Measurements from ENCODE around the gene LSP1.
"Not testable (repeated sequence)": the region's sequence is repeated elsewhere in the genome, so short reads cannot be mapped to it uniquely, and the experiment has no call there.

LSP1 gene

DNA sequence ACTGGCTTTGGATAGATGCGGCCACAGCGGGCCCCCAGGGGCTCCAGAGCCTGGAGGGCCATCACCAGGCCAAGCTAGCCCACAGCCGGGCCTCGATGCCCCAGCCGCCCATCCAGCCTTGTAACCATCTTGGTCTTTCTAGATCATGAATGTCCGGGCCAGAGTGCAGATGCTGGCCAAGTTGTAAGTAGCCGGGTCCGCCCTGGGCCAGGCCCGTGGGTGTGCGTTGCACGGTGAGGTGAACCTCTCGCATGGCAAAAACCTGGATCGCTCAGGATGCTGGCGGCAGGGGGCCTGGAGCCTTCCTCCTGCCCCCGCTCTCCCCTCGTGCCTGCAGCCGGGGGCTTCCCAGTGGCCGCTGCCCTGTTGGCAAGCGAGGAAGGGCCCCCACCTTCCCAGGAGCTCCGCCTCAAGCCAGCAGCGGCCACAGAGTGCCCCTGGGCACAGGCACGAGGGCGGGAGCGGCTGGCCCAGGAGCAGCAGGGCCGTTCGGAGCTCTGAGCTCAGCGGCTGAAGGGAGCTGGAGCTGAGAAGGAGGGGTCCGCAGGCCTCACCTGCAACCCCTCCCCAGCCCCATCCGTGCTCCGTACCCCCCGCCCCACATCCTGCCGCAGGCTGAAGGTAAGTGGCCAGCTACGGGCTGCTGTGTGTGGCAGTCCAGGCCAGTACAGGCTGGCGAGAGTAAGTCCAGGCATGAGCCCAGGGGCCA is 83.3 kb downstream of the LSP1 start:
- Mint-ChIP-seq H3K9me3 (no peaks in the 10 kb centered on the region), H3K27me3 (no peaks in the 10 kb centered on the region), H3K36me3 (ENCODE audit: low read depth) (no peaks in the 10 kb centered on the region)

DNA sequence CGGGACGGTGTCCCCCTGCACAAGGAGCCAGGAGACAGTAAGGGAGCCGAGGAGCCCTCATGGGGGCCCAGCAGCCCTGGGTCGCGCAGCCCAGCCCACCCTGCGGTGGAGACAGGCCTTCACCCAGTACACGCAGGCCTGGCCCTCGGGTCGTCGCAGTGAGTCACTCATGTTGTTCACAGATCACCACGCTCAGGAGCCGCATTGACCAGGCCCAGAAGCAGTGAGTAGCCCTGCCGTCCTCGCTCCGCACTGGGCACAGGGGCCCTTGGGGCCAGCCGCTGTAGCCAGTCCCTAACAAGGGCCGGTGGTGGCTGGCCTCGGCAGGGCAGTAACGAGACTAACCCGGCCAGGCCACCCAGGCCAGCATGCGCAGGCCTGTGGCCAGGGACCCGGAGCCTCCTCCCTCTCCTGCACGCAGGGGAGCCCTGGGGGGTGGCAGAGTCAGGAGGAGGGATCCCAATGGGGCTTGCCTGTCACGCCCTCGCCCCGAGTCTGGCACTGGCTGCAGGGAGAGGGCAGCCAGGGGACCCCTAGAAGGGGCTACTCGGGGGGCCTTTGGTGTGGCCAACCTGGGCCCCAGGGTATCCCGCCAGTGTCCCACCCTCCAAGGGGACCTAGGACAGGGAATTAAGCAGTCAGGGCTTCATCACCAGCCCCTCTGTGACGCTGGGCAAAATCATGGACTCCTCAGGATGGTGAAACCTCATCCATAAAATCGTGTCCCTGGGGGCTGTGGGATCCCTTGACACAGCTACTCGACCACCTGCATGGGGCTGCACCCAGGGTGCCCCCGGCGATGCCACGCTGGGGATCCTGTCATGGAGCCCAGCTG is 84.1 kb downstream of the LSP1 start:
- no peaks in the 10 kb centered on the region for H3K9me3 Mint-ChIP-seq
- no peaks in the 10 kb centered on the region for H3K36me3 Mint-ChIP-seq (ENCODE audit: low read depth)
- no peaks in the 10 kb centered on the region for H3K27me3 Mint-ChIP-seq
- no peak overlapping the region for H3K4me3 Mint-ChIP-seq
- peaks cover 8% of the 10 kb centered on the region for H3K4me1 Mint-ChIP-seq (ENCODE audit: low read depth)
- DNase-seq, result no peak
- H3K27ac Mint-ChIP-seq, result no peak overlapping the region

More for the DNA sequence above, 83.3 kb downstream of the LSP1 start:
- H3K27ac Mint-ChIP-seq, result no peak overlapping the region
- peaks cover 8% of the 10 kb centered on the region for H3K4me1 Mint-ChIP-seq (ENCODE audit: low read depth)
- no peak for DNase-seq
- no peak overlapping the region for H3K4me3 Mint-ChIP-seq

DNA sequence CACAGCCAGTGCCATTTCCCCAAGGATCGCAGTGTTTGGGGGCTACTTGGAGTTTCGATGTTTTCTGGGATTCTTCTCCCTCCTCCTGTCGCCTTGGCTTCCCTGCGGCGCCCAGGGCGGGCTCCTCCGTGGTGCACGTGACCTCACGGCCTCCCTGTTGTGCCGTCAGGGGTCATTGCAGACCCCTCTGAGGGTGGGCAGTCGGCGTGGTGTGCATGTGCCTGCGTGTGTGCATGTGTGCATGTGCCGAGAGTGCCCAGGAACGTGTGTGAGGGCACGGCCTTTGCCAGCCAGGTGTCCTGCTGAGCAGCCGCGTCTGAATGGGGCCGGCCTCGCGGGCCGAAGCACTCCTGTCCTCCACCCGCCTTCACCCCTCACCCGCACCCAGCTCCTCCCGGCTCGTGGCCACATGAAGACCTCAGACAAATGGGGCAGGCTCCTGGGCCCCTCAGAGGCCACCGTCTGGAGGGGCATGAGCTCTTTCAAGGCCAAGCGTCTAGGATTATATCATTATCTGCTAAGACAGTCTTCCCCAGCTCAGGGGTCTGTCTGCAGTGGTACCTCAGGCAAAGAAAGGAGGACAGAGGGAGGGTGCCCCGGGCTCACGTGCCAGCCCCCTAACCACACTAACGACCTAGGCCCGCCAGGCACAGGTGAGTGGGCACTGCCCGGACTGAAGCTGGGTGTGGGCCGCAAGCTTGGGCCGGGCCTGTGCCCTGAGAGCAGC is 84.9 kb downstream of the LSP1 start:
- H3K36me3 Mint-ChIP-seq (ENCODE audit: low read depth), result no peaks in the 10 kb centered on the region

DNA sequence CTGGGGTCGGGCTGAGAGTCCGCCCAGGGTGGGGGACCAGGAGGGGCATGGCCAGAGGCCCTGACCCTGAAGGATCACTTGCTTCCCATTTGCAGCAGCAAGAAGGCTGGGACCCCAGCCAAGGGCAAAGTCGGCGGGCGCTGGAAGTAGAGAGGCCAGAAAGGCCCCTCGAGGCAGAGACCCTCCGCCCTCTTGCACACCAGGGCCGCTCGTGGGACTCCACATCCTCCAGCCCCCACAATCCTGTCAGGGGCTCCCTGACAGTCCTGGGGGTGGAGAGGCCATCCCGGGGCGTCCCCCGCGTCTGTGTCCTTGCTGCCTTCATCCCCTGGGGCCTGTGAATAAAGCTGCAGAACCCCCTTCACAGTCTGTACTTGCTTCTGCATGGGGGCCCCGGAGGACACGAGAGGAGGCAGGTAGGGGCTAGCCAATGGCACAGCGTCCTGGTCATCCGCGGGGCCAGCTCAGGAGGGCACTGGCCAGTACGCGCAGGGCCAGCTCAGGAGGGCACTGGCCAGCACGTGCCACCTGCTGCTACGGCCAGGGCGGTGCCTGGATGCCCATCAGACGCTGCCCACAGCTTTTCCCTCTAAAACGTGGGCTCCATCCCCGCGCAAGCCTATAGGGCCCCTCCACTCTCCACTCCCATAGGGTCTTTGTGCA is 85.6 kb downstream of the LSP1 start:
- H3K27me3 Mint-ChIP-seq, result no peaks in the 10 kb centered on the region
- H3K36me3 Mint-ChIP-seq (ENCODE audit: low read depth), result no peaks in the 10 kb centered on the region
- H3K9me3 Mint-ChIP-seq, result no peaks in the 10 kb centered on the region
- peaks cover 8% of the 10 kb centered on the region for H3K4me1 Mint-ChIP-seq (ENCODE audit: low read depth)
- no peak overlapping the region for H3K27ac Mint-ChIP-seq
- no peak overlapping the region for H3K4me3 Mint-ChIP-seq
- no peak for DNase-seq

More for the DNA sequence above, 84.9 kb downstream of the LSP1 start:
- no peak for DNase-seq
- H3K27me3 Mint-ChIP-seq, result no peaks in the 10 kb centered on the region
- H3K4me1 Mint-ChIP-seq (ENCODE audit: low read depth), result peaks cover 8% of the 10 kb centered on the region
- no peak overlapping the region for H3K27ac Mint-ChIP-seq
- no peaks in the 10 kb centered on the region for H3K9me3 Mint-ChIP-seq
- H3K4me3 Mint-ChIP-seq, result no peak overlapping the region

DNA sequence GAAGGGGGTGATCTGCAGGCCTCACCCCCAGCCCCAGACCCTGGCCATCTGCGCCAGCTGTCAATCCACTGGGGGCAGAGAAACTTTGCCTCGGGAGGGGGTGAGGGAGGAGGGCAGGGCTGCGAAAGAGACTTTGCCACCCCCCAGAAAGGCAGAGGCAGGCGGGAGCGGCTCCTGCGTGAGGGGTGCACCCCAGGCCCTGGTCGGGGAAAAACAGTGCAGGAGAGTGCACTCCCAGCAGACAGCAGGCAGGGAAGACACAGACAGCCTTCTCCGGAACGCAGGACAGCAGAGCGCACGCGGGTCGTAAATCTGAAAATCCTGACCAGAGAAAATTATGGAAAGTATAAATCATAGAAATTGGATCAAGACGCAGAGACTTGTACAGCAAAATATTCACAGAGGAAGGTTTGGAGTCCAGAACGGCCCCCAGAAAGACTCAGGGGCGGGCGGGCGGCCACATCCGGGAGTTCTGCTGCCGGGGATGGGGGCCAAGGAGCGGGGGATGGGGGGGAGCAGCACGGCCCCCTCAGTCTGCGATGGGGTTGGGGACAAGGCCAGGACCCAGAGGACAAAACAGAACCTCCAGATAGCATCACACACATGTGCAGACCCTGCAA is 86.2 kb downstream of the LSP1 start:
- Mint-ChIP-seq H3K27me3 (no peaks in the 10 kb centered on the region), H3K4me1 (ENCODE audit: low read depth) (peaks cover 8% of the 10 kb centered on the region), H3K4me3 (no peak overlapping the region), H3K27ac (no peak overlapping the region), H3K9me3 (no peaks in the 10 kb centered on the region), H3K36me3 (ENCODE audit: low read depth) (no peaks in the 10 kb centered on the region)
- DNase-seq, result no peak

DNA sequence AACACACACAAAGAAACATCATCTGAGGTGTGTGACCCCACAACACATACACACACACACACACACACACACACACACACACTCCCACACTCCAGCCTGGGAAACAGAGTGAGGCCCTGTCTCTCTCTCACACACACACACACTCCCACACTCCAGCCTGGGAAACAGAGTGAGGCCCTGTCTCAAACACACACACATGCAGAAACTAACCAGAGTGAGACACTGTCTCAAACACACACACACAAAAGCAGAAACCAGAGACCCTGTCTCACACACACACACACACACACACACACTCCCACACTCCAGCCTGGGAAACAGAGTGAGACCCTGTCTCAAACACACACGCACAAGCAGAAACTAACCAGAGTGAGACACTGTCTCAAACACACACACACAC is 86.9 kb downstream of the LSP1 start:
- not testable (repeated sequence) for H3K4me1 Mint-ChIP-seq (ENCODE audit: low read depth); H3K4me3 Mint-ChIP-seq; DNase-seq; H3K9me3 Mint-ChIP-seq; H3K36me3 Mint-ChIP-seq (ENCODE audit: low read depth); H3K27me3 Mint-ChIP-seq
- peak overlapping the region; percentile 60 for H3K27ac Mint-ChIP-seq
